Measurements from ENCODE around the gene ASTN2.

Gene ASTN2

GRCh38 chr9:117276444-117276843, 138.4 kb downstream of the ASTN2 start:
- no peak overlapping the region for H3K14ac ChIP-seq (ENCODE audit: low read length)
- H3K4me2 ChIP-seq (ENCODE audit: insufficient read depth, low read length, poor library complexity, severe bottlenecking), result no peak overlapping the region
- H3K4me1 ChIP-seq (ENCODE audit: control insufficient read depth in 2 of 2, insufficient read depth in 1 of 2, low read depth in 1 of 2, low read length in 2 of 2), result no peaks in the 10 kb centered on the region
- no peak overlapping the region for H4K8ac ChIP-seq (ENCODE audit: low read depth, low read length)
- no peak overlapping the region for H2AK5ac ChIP-seq (ENCODE audit: low read depth, low read length)
- no peaks in the 10 kb centered on the region for H3K36me3 ChIP-seq (replicated peaks in 1 of 2; ENCODE audit: control insufficient read depth in 2 of 2, insufficient read depth in 2 of 2, low read length in 2 of 2)
- no peaks in the 10 kb centered on the region for H3K27me3 ChIP-seq (ENCODE audit: control insufficient read depth in 3 of 3, insufficient read depth in 3 of 3, low read depth in 1 of 3, low read length in 3 of 3)
- WGBS, 2 donors (ENCODE audit: extremely low coverage in 2 of 2, insufficient read length in 2 of 2, insufficient replicate concordance in 1 of 2), result no CpG with 5 or more reads among the region's 3 CpGs
- no peak overlapping the region for H2AFZ ChIP-seq (ENCODE audit: low read length)
- DNase-seq (ENCODE audit: low spot score), result no peak
- no peak overlapping the region for H3K4me3 ChIP-seq (ENCODE audit: low read length in 2 of 2)
- H4K91ac ChIP-seq (ENCODE audit: low read depth, low read length, poor library complexity), result no peak overlapping the region
- no peak overlapping the region for H2BK120ac ChIP-seq (ENCODE audit: low read depth, low read length)
- H2BK5ac ChIP-seq (ENCODE audit: low read length), result no peak overlapping the region
- H3K9ac ChIP-seq (ENCODE audit: low read depth, low read length, poor library complexity), result no peak overlapping the region
- no peak overlapping the region for H2BK12ac ChIP-seq (ENCODE audit: low read length)
- no peaks in the 10 kb centered on the region for H3K9me3 ChIP-seq (replicated peaks in 1 of 2; ENCODE audit: control insufficient read depth in 2 of 2, insufficient read depth in 1 of 2, low read depth in 1 of 2, low read length in 2 of 2)
- H3K4ac ChIP-seq (ENCODE audit: low read length), result no peak overlapping the region
- no peak overlapping the region for H2BK15ac ChIP-seq (ENCODE audit: low read length)
- no peak overlapping the region for H3K27ac ChIP-seq (replicated peaks; ENCODE audit: low read length)
- no peaks in the 10 kb centered on the region for H3K79me1 ChIP-seq (ENCODE audit: low read depth, low read length)
- H3K18ac ChIP-seq (ENCODE audit: low read length), result no peak overlapping the region
- H3K23ac ChIP-seq (ENCODE audit: low read depth, low read length, poor library complexity), result no peak overlapping the region

- no peak overlapping the region for H2BK15ac ChIP-seq (ENCODE audit: low read length)
- H3K9me3 ChIP-seq (replicated peaks in 1 of 2; ENCODE audit: control insufficient read depth in 2 of 2, insufficient read depth in 1 of 2, low read depth in 1 of 2, low read length in 2 of 2), result no peaks in the 10 kb centered on the region
- no peaks in the 10 kb centered on the region for H3K36me3 ChIP-seq (replicated peaks in 1 of 2; ENCODE audit: control insufficient read depth in 2 of 2, insufficient read depth in 2 of 2, low read length in 2 of 2)
- no peak overlapping the region for H3K18ac ChIP-seq (ENCODE audit: low read length)
- no peak overlapping the region for H3K23ac ChIP-seq (ENCODE audit: low read depth, low read length, poor library complexity)
- no peak overlapping the region for H2BK12ac ChIP-seq (ENCODE audit: low read length)
- no peak overlapping the region for H3K27ac ChIP-seq (replicated peaks; ENCODE audit: low read length)
- no peak overlapping the region for H3K9ac ChIP-seq (ENCODE audit: low read depth, low read length, poor library complexity)
- H3K27me3 ChIP-seq (ENCODE audit: control insufficient read depth in 3 of 3, insufficient read depth in 3 of 3, low read depth in 1 of 3, low read length in 3 of 3), result no peaks in the 10 kb centered on the region
- no peak overlapping the region for H3K4ac ChIP-seq (ENCODE audit: low read length)
- no peak overlapping the region for H4K91ac ChIP-seq (ENCODE audit: low read depth, low read length, poor library complexity)
- no peak for DNase-seq (ENCODE audit: low spot score)
- H3K14ac ChIP-seq (ENCODE audit: low read length), result no peak overlapping the region
- no peak overlapping the region for H3K4me2 ChIP-seq (ENCODE audit: insufficient read depth, low read length, poor library complexity, severe bottlenecking)
- H4K8ac ChIP-seq (ENCODE audit: low read depth, low read length), result no peak overlapping the region
- H2BK5ac ChIP-seq (ENCODE audit: low read length), result no peak overlapping the region
- no peak overlapping the region for H2BK120ac ChIP-seq (ENCODE audit: low read depth, low read length)
- H3K79me1 ChIP-seq (ENCODE audit: low read depth, low read length), result no peaks in the 10 kb centered on the region
- no peak overlapping the region for H3K4me3 ChIP-seq (ENCODE audit: low read length in 2 of 2)
- H2AK5ac ChIP-seq (ENCODE audit: low read depth, low read length), result no peak overlapping the region
- WGBS, 2 donors (ENCODE audit: extremely low coverage in 2 of 2, insufficient read length in 2 of 2, insufficient replicate concordance in 1 of 2), result no CpG with 5 or more reads among the region's 1 CpG
- no peak overlapping the region for H2AFZ ChIP-seq (ENCODE audit: low read length)
- no peaks in the 10 kb centered on the region for H3K4me1 ChIP-seq (ENCODE audit: control insufficient read depth in 2 of 2, insufficient read depth in 1 of 2, low read depth in 1 of 2, low read length in 2 of 2)
Observed at GRCh38 chr9:117273612-117274011, 141.2 kb downstream of the ASTN2 start.

- Histone ChIP-seq H2BK15ac (ENCODE audit: low read length) (no peak overlapping the region), H3K4me2 (ENCODE audit: insufficient read depth, low read length, poor library complexity, severe bottlenecking) (no peak overlapping the region), H3K27ac (replicated peaks; ENCODE audit: low read length) (no peak overlapping the region), H3K23ac (ENCODE audit: low read depth, low read length, poor library complexity) (no peak overlapping the region), H2AFZ (ENCODE audit: low read length) (no peak overlapping the region), H3K9ac (ENCODE audit: low read depth, low read length, poor library complexity) (no peak overlapping the region), H2BK12ac (ENCODE audit: low read length) (no peak overlapping the region), H3K36me3 (replicated peaks in 1 of 2; ENCODE audit: control insufficient read depth in 2 of 2, insufficient read depth in 2 of 2, low read length in 2 of 2) (no peaks in the 10 kb centered on the region), H3K27me3 (ENCODE audit: control insufficient read depth in 3 of 3, insufficient read depth in 3 of 3, low read depth in 1 of 3, low read length in 3 of 3) (no peaks in the 10 kb centered on the region), H4K8ac (ENCODE audit: low read depth, low read length) (no peak overlapping the region), H3K18ac (ENCODE audit: low read length) (no peak overlapping the region), H3K4me3 (ENCODE audit: low read length in 2 of 2) (no peak overlapping the region), H3K9me3 (replicated peaks in 1 of 2; ENCODE audit: control insufficient read depth in 2 of 2, insufficient read depth in 1 of 2, low read depth in 1 of 2, low read length in 2 of 2) (no peaks in the 10 kb centered on the region), H3K14ac (ENCODE audit: low read length) (no peak overlapping the region), H4K91ac (ENCODE audit: low read depth, low read length, poor library complexity) (no peak overlapping the region), H2AK5ac (ENCODE audit: low read depth, low read length) (no peak overlapping the region), H3K4ac (ENCODE audit: low read length) (no peak overlapping the region), H2BK5ac (ENCODE audit: low read length) (no peak overlapping the region), H3K4me1 (ENCODE audit: control insufficient read depth in 2 of 2, insufficient read depth in 1 of 2, low read depth in 1 of 2, low read length in 2 of 2) (no peaks in the 10 kb centered on the region), H2BK120ac (ENCODE audit: low read depth, low read length) (no peak overlapping the region), H3K79me1 (ENCODE audit: low read depth, low read length) (no peaks in the 10 kb centered on the region)
- DNase-seq (ENCODE audit: low spot score), result no peak
- WGBS, 2 donors (ENCODE audit: extremely low coverage in 2 of 2, insufficient read length in 2 of 2, insufficient replicate concordance in 1 of 2), result no CpG with 5 or more reads among the region's 9 CpGs
Observed at GRCh38 chr9:117268847-117269446, 145.9 kb downstream of the ASTN2 start.

GRCh38 chr9:117266855-117267497, 147.9 kb downstream of the ASTN2 start:
- no CpG with 5 or more reads among the region's 2 CpGs for WGBS, 2 donors (ENCODE audit: extremely low coverage in 2 of 2, insufficient read length in 2 of 2, insufficient replicate concordance in 1 of 2)
- Histone ChIP-seq H3K9ac (ENCODE audit: low read depth, low read length, poor library complexity) (no peak overlapping the region), H3K4me2 (ENCODE audit: insufficient read depth, low read length, poor library complexity, severe bottlenecking) (no peak overlapping the region), H3K4me3 (ENCODE audit: low read length in 2 of 2) (no peak overlapping the region), H3K23ac (ENCODE audit: low read depth, low read length, poor library complexity) (no peak overlapping the region), H2BK12ac (ENCODE audit: low read length) (no peak overlapping the region), H4K8ac (ENCODE audit: low read depth, low read length) (no peak overlapping the region), H3K4me1 (ENCODE audit: control insufficient read depth in 2 of 2, insufficient read depth in 1 of 2, low read depth in 1 of 2, low read length in 2 of 2) (no peaks in the 10 kb centered on the region), H3K79me1 (ENCODE audit: low read depth, low read length) (no peaks in the 10 kb centered on the region), H2AFZ (ENCODE audit: low read length) (no peak overlapping the region), H3K27me3 (ENCODE audit: control insufficient read depth in 3 of 3, insufficient read depth in 3 of 3, low read depth in 1 of 3, low read length in 3 of 3) (no peaks in the 10 kb centered on the region), H2BK5ac (ENCODE audit: low read length) (no peak overlapping the region), H2BK15ac (ENCODE audit: low read length) (no peak overlapping the region), H3K14ac (ENCODE audit: low read length) (no peak overlapping the region), H3K36me3 (replicated peaks in 1 of 2; ENCODE audit: control insufficient read depth in 2 of 2, insufficient read depth in 2 of 2, low read length in 2 of 2) (no peaks in the 10 kb centered on the region), H3K9me3 (replicated peaks in 1 of 2; ENCODE audit: control insufficient read depth in 2 of 2, insufficient read depth in 1 of 2, low read depth in 1 of 2, low read length in 2 of 2) (no peaks in the 10 kb centered on the region), H2BK120ac (ENCODE audit: low read depth, low read length) (no peak overlapping the region), H3K4ac (ENCODE audit: low read length) (no peak overlapping the region), H4K91ac (ENCODE audit: low read depth, low read length, poor library complexity) (no peak overlapping the region), H3K27ac (replicated peaks; ENCODE audit: low read length) (no peak overlapping the region), H3K18ac (ENCODE audit: low read length) (no peak overlapping the region), H2AK5ac (ENCODE audit: low read depth, low read length) (no peak overlapping the region)
- no peak for DNase-seq (ENCODE audit: low spot score)
